SKM-1 (cell line): ENCODE measurements around the gene PACSIN2.
A peak's percentile ranks its signal among the peaks of the same experiment; 100 is the strongest.
"Not testable (repeated sequence)": the region's sequence is repeated elsewhere in the genome, so short reads cannot be mapped to it uniquely, and the experiment has no call there.

Experiments
- DNase-seq: peaks from one replicate; lab custom pipeline; 2025; ENCODE audit not compliant: unreplicated experiment; lab: John Stamatoyannopoulos, UW

The PACSIN2 gene

DNA sequence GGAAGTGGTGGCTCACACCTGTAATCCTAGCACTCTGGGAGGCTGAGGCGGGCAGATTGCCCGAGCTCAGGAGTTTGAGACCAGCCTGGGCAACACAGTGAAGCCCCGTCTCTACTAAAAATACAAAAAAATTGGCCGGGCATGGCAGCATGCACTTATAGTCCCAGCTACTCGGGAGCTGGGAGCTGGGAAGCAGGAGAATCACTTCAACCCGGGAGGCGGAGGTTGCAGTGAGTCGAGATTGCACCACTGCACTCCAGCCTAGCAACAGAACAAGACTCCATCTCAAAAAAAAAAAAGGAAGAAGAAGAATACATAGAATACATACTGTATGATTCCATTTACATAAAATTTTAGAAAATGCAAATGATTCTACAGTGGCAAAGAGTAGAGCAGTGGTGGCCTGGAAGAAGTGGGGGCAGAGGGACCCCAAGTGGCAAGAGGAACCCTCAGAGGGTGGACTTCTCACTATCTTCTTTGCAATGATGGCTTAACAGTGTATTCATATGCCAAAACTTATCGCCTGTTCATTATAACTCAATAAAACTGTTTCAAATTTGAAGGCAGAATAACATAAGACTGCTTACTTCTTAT is 22.0 kb downstream of the PACSIN2 start:
- no peak for DNase-seq

DNA sequence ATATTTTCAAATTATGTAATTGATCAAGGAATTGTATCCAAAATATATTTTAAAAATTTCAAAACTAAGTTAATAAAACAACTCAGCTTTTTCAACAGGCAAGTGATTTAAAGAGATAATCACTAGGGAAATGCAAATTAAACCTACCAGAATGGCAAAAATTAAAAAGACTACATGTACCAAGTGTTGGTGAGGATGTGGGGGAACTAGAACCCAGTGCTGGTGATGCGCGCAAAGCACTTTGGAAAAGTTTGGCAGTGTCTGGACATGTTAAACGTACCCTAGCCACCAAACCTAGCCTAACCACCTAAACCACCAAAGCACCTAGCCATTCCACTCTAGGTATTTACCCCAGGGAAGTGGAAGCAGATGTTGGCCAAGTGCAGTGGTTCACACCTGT is 22.9 kb downstream of the PACSIN2 start:
- no peak for DNase-seq

DNA sequence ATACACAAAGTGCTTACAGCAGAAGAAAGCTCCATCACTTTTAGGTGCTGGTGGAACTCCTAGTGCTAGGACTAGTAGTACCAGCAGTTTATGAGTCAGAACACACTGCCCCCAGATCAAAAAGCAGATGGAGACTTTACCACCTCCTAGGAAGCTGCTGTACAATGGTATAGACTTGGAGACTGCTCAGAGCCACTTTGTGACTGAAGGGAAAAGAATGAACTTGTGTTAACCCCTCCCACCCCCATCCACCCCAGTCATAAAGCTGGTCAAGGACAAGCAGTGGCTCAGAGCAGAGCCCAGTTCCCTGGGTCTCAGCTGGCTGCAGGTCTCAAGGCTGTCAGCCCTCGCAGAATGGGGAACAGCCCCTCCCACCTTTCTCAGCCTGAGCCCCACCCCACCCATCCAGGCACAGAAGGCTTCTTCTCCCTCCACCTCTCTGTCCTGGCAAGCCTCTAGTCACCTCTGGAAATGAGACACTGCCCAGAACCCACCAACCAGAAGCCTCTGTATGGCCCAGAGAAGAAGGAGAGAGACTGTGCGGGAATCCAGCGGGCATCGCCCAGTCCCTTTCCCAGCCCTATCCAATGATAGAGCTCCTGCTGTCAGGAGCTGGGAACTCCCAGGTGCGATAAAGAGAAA is 23.8 kb downstream of the PACSIN2 start:
- DNase-seq: no peak

DNA sequence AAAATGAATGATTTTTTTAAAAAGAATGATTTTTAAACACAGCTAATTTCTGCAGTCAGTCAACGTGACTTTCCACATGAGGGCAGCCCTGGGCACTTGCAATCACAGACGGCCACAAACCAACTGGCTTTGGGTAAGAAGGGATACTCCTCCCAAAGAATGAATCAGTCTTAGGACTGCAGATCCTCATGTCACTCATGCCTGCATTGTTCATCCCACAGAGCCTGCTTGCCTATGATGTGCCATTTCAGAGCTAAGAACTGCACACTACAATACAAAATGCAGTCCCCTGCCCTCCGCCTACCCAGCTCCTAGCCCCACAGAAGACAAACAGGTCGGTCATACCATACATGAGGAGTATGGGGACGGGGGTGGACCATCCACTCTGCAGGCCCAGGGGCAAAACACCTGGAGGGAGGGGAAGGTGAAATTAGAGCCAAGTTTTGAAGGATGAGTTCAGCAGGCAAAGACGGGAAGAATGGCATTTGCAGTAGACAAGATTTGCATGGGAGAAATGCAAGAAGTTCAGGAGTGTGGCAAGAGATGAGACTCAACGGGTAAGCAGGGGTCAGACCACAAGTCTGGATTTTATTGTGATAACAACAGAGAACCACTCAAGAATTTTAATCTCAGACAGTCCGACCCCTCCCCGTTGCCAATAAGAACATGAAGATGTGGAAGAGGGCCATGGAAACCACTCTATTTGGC is 24.7 kb downstream of the PACSIN2 start:
- DNase-seq: no peak

DNA sequence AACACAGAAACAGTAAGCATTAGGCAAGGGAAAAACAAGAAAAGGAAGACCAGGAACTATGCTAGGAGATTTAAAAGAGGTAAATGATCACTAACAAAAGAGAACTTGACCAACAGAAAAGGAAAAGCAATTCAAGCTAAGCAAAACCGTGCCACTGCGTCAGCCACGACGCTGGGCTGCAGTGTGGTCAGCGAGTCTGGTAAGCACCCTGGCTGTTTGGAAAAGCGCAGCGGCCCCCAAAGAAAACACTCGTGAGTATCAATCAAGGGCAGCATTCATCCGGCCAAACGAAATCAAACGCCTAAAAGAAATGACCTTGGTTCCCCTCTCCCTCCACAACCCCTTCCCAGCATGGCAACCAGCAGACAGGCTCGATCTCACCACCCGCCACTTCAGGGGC is 28.8 kb downstream of the PACSIN2 start:
- no peak for DNase-seq

DNA sequence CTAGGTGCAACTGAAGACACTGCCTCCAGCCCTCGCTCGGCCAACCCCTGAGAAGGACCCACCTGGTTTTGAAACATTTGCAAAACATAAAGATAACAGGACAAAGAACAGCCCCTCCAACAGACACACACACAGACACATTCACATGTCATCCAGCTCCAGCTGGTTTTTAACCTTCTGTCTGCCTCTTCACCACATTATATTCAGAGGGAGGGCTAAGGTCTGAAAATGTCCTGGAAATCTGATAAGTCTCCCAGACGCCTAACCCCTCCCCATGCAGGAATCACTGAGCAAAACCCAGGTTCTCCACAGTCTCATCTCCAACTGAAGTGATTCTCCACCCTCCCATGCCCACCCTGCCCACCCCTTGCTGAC is 29.4 kb downstream of the PACSIN2 start:
- DNase-seq: no peak

DNA sequence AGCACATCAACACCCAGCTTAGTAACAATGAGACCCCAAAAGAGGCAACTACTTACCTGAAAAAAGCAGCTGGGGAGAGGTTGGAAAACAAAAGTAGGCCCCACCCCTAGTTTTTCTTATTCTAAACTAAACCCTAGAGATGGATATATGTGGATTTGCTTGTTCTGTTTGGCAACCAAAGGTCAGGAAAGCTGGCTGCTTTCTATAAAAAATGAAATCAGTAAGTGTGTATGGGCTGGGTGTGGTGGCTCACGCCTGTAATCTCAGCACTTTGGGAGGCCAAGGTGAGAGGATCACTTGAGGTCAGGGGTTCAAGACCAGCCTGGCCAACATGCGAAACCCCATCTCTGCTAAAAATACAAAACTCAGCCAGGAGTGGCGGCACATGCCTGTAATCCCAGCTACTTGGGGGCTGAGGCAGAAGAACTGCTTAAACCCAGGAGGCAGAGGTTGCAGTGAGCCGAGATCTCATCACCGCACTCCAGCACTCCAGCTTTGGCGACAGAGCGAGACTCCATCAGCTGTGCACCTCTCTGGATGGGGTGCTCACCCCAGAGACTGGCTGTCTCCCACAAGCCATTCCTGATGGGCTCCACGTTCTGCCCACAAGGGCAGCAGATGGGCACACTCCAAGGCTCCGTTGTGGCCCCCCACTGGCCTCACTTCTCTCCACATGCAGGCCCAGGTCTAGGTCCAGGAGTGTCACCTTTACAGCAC is 30.0 kb downstream of the PACSIN2 start:
- DNase-seq: no peak

DNA sequence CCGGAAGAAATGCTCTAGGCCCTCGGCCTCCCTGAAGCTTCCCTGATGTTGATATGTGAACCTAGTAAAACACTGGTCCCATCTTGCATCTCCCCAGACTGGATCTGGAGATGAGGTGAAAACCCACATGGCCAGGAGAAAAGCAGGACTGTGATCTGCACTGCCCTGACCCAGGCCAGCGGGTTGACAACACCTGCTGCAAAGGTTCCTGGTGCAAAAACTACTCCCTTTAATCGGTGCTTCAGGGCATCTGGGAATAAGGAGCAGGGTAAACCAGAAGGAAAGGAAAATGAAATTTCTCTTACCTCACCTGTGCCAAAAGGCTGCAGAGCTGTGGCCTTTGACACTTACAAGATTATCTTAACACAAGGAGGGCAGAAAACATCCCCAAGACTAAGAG is 30.6 kb downstream of the PACSIN2 start:
- DNase-seq: no peak

DNA sequence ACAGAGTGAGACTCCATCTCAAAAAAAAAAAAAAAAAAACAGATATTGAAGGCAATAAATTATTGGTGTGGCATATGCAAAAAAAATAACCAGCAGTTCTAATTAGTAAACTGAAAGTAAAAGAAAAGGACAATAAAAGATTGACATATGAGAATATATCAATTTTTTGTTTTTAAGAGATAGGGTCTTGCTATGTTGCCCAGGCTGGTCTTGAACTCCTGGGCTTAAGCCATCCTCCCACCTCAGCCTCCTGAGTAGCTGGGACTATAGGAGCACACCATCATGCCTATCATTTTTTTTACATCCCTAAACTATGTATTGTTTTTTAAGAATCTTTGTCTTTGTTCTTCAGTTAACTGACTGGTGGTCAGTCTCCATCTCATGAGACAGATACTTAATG is 31.5 kb downstream of the PACSIN2 start:
- DNase-seq: no peak

DNA sequence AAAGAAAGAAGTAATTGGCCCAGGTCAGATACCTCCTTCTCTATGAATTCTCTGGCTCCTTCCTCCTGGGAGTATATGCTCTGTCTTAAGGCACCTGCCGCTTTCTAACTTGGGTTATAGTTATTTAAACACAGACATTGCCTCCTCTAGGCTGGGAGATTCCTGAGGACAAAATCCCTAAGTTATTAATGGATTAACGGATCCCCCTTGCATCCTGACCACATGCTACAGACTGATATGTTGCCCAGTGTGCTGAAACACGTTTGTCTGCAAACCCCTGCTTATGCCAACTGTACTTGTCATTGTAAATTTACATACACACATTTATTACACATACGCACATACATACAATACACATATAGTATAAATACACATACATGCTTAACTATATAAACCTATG is 35.3 kb downstream of the PACSIN2 start:
- DNase-seq: no peak

DNA sequence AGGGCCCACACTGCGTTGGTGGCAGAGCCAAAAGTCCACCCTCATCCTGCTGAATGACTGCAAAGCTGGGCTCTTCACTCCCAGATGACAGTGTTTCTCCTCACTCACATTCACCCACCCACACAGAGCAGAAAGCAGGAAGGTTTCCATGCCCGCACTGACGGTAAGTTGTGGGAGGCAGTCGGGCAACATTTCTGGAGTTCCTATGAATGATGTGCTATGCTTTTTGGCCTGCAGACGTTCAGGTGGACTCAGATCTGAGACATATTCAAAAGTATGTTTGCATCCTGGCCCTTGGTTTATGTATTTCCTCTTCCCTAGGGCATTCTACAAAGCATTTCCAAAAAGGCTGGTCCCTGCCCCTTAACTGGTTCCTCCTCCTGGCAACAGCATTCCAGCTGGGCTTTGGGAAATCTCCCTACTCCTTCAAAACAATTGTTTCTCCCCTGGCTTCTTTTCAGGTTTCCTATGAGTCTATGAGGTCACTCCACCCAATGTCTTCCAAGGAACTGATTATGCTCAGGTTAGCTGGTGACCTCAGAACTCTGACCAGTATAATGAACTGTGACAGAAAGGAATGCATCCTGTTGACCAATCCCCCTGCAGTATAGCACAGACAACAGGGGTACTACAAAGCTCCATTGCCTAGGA is 36.4 kb downstream of the PACSIN2 start:
- DNase-seq: no peak

DNA sequence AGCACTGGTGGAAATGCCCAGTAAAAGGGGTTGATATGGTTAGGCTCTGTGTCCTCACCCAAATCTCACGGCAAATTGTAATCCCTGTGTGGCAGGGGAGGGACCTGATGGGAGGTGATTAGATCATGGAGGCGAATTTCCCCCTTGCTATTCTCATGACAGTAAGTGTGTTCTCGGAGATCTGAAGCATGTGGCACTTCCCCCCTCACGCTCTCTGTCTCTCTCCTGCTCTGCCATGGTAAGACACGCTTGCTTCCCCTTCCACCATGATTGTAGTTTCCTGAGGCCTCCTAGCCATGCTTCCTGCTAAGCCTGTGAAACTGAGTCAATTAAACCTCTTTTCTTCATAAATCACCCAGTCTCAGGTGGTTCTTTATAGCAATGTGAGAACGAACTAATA is 37.4 kb downstream of the PACSIN2 start:
- no peak for DNase-seq

DNA sequence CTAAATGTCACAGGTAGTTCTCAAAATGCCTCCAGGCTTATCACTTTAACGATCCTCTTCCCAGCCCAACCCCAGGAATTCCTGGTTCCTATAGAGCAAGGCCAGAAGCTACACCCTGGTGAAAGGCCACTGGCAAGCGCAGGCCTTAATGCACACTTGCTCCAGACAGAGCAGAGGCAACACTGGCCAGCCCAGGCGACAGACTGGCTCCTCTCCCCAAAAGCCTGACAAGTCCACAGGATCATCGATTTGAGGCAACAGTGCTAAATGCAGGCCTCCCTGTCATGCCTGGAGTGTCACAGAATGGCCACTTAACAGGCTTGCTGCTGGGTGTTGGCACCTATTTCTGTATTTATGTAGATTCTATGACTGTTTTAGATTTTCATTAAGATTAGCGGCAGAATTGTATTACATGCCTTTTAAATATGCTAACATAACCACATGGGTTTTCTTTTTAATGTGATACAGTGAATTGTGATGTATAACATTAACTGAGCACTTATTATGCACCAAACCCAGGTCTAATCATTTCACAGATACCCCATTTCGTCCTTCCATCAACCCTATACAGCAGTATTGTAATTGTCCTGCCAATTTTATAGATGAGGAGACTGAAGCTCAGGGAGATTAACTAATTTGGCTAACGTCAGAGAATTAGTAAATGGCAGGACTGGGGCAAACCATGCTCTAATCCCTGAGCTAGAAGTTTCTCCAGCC is 38.6 kb downstream of the PACSIN2 start:
- no peak for DNase-seq

DNA sequence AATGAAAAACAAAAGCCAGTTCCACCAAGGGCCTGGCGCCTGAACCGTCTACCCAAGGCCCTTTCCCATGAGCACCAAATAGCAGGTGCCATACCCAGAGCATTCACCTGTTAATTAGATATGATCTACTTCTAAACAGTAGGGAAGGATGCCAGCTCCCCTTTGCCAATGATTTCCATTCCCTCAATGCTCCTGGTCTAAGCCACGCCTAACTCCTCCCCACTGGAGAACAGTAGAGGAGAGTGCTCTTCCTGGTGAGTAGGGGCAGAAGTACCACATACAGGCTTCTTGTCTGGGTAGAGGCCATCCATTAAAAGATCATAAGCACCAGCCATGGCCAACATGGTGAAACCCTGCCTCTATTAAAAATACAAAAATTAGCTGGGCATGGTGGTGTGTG is 40.7 kb downstream of the PACSIN2 start:
- DNase-seq: no peak

DNA sequence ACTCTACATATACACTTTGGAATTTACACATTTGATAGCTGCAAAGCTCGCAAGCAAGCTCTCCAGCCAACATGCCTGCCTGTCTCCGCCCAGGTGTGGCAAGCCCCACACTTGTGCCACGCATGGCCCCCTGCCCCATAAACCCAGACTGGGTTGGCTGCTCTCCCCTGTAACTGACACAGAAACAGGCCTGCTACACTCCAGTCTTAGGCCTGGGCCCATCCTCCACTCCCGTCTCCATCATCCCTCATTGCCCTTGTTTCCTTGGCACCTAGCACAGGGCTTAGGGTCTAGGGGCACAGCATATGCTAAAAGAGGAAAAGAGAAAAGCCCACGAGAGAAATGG is 41.4 kb downstream of the PACSIN2 start:
- DNase-seq: no peak

DNA sequence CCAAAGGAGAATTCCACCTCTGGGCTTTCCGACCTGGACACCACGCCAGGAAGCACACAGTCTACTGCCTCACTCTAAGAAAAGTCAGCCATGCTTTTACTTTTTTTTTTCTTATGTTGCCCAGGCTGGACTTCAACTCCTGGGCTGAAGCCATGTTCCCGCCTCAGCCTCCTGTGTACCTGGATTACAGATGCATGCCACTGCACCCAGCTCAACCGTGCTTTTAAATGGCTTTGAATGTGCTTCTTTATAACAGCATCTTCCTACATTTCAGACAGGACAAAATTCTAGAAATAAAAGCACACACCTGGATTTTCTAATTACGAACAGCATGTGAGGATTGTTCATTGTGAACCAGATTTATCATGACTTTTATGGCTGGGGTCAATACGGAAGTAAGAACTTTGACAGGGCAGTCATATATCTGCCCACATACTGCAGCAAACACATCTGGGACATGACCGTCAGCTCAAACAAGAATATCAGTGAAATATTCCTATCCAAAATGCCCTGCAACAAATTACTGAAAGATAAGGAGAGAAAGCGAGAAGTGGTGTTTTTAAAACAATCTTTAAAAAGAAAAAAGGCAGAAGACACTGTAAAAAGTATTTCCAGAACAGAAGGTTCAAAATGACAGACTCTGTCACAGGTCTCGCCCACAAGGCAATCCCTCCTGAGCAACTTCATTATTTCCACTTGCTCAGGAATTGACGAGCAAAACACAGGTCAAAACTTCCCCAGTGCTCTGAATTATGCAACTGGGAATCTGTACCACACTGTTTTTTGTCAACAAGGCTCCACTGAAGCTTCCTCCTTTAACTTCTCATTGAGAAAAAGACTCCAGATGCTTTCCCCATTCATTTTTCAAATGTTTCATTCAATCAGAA is 42.1 kb downstream of the PACSIN2 start:
- peak; percentile 78 for DNase-seq

DNA sequence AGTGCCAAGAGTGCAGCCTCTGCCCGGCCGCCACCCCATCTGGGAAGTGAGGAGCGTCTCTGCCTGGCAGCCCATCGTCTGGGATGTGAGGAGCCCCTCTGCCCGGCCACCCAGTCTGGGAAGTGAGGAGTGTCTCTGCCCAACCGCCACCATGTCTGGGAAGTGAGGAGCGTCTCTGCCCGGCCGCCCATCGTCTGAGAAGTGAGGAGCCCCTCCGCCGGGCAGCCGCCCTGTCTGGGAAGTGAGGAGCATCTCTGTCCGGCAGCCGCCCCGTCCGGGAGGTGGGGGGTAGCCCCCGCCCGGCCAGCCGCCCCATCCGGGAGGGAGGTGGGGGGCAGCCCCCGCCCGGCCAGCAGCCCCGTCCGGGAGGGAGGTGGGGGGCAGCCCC is 43.5 kb downstream of the PACSIN2 start:
- not testable (repeated sequence) for DNase-seq

DNA sequence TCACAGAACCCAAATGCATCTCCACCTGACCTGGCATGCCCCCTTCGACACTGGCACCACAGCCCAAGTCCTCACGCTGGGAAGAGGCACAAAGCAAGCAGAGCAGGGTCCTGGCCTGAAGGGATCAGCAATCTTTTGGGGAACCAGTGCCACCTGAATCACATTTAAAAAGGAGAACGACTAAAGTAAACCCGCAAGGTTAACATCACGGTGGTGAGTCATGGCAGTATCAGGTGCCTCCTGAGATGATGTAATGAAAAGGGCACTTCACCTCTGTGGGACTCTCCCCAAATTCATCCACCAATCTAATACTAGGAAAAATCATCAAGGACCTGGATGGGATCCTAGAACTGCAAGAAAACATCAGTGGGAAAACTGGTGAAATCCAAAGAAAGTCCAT is 44.9 kb downstream of the PACSIN2 start:
- DNase-seq: no peak

DNA sequence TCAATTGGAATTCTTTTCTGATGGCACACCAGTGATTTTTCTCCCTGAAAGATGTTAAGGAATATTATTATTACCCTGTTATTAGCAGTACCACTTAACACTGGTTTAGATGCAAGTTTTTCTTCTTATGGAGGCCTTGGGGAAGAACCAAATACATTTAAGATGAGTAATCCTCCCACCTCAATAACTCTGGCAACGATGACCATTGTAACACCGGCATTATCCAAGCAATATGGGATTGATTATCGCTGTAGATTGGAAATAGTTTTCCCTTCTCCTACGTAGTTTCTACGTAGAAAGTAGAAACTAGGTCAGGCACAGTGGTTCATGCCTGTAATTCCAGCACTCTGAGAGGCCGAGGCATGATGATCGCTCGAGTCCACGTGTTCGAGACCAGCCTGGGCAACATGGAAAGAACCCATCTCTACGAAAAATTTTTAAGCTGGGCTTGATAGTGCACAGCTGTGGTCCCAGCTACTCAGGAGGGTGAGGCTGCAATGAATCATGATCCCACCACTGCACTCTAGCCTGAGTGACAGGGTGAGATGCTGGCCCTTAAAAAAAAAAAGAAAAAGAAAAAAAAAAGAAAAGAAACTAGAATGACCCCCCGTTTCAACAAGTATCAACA is 45.5 kb downstream of the PACSIN2 start:
- no peak for DNase-seq

DNA sequence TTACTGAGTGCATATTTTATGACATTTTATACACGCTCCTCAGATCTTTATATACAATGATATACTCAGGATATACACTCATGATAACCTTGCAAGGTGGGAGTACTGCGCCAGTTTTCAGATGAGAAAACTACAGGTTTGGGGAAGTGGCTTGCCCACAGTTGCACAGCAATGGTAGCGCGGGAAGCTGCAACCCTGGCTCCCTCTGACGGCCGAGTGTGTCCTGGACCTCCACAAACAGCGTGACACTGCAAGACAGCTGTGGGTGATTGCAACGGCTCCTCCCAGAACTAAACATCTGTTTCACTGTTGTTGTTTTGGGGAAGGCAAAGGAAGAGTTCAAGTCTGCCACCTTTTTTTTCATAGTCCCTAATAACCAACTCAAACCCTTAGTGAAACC is 47.0 kb downstream of the PACSIN2 start:
- DNase-seq: no peak
